ENCODE measurements around the gene RASSF7.
"Not testable (repeated sequence)": the region's sequence is repeated elsewhere in the genome, so short reads cannot be mapped to it uniquely, and the experiment has no call there.

Gene RASSF7

GRCh38 chr11:568306-569157, 7.8 kb downstream of the RASSF7 start:
- H3K27ac ChIP-seq = no peak overlapping the region
- H4K20me1 ChIP-seq (ENCODE audit: insufficient read depth) = no peaks in the 10 kb centered on the region
- H3K9ac ChIP-seq = peak overlapping the region; percentile 52; the same call in 1 of the 2 replicates
- peak overlapping the region; percentile 47 for H2AFZ ChIP-seq (ENCODE audit: low read depth)
- H3K4me2 ChIP-seq = peak overlapping the region; percentile 94
- TF ChIP-seq, protein P1, sequence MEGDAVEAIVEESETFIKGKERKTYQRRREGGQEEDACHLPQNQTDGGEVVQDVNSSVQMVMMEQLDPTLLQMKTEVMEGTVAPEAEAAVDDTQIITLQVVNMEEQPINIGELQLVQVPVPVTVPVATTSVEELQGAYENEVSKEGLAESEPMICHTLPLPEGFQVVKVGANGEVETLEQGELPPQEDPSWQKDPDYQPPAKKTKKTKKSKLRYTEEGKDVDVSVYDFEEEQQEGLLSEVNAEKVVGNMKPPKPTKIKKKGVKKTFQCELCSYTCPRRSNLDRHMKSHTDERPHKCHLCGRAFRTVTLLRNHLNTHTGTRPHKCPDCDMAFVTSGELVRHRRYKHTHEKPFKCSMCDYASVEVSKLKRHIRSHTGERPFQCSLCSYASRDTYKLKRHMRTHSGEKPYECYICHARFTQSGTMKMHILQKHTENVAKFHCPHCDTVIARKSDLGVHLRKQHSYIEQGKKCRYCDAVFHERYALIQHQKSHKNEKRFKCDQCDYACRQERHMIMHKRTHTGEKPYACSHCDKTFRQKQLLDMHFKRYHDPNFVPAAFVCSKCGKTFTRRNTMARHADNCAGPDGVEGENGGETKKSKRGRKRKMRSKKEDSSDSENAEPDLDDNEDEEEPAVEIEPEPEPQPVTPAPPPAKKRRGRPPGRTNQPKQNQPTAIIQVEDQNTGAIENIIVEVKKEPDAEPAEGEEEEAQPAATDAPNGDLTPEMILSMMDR (conservative IDR thresholded peaks at IDR 0.05; ENCODE audit: low read depth, low read length) = no peak
- no peaks in the 10 kb centered on the region for H3K36me3 ChIP-seq (ENCODE audit: insufficient read depth)
- H3K27me3 ChIP-seq (ENCODE audit: insufficient read depth, low read depth) = no peaks in the 10 kb centered on the region
- no peak overlapping the region for H3K4me3 ChIP-seq (IDR thresholded peaks at IDR 0.05; ENCODE audit: insufficient read depth, low read depth, low read length)
- peaks cover 3% of the 10 kb centered on the region for H3K4me1 ChIP-seq (ENCODE audit: low read depth, poor library complexity, severe bottlenecking)
- H3K79me2 ChIP-seq (ENCODE audit: insufficient read depth, low read depth) = no peaks in the 10 kb centered on the region

GRCh38 chr11:569158-569885, 8.6 kb downstream of the RASSF7 start:
- peak overlapping the region; percentile 94 for H3K4me2 ChIP-seq
- peak overlapping the region; percentile 52; the same call in 1 of the 2 replicates for H3K9ac ChIP-seq
- H3K36me3 ChIP-seq (ENCODE audit: insufficient read depth) = no peaks in the 10 kb centered on the region
- H3K79me2 ChIP-seq (ENCODE audit: insufficient read depth, low read depth) = no peaks in the 10 kb centered on the region
- H3K27me3 ChIP-seq (ENCODE audit: insufficient read depth, low read depth) = no peaks in the 10 kb centered on the region
- TF ChIP-seq, protein P1 (conservative IDR thresholded peaks at IDR 0.05; ENCODE audit: low read depth, low read length) = no peak
- no peak overlapping the region for H3K4me3 ChIP-seq (IDR thresholded peaks at IDR 0.05; ENCODE audit: insufficient read depth, low read depth, low read length)
- H3K4me1 ChIP-seq (ENCODE audit: low read depth, poor library complexity, severe bottlenecking) = peaks cover 3% of the 10 kb centered on the region
- H2AFZ ChIP-seq (ENCODE audit: low read depth) = peak overlapping the region; percentile 41; the same call in 1 of the 2 replicates
- no peaks in the 10 kb centered on the region for H4K20me1 ChIP-seq (ENCODE audit: insufficient read depth)
- no peak overlapping the region for H3K27ac ChIP-seq

GRCh38 chr11:571802-572185, 11.0 kb downstream of the RASSF7 start:
- no peak overlapping the region for H2AFZ ChIP-seq (ENCODE audit: low read depth)
- H3K27ac ChIP-seq = no peak overlapping the region
- TF ChIP-seq, protein P1 (conservative IDR thresholded peaks at IDR 0.05; ENCODE audit: low read depth, low read length) = no peak
- H4K20me1 ChIP-seq (ENCODE audit: insufficient read depth) = no peaks in the 10 kb centered on the region
- no peaks in the 10 kb centered on the region for H3K36me3 ChIP-seq (ENCODE audit: insufficient read depth)
- peaks cover 10% of the 10 kb centered on the region for H3K4me1 ChIP-seq (ENCODE audit: low read depth, poor library complexity, severe bottlenecking)
- H3K4me2 ChIP-seq = no peak overlapping the region
- H3K4me3 ChIP-seq (IDR thresholded peaks at IDR 0.05; ENCODE audit: insufficient read depth, low read depth, low read length) = no peak overlapping the region
- H3K27me3 ChIP-seq (ENCODE audit: insufficient read depth, low read depth) = no peaks in the 10 kb centered on the region
- no peak overlapping the region for H3K9ac ChIP-seq
- peaks cover 1% of the 10 kb centered on the region for H3K79me2 ChIP-seq (ENCODE audit: insufficient read depth, low read depth)

DNA sequence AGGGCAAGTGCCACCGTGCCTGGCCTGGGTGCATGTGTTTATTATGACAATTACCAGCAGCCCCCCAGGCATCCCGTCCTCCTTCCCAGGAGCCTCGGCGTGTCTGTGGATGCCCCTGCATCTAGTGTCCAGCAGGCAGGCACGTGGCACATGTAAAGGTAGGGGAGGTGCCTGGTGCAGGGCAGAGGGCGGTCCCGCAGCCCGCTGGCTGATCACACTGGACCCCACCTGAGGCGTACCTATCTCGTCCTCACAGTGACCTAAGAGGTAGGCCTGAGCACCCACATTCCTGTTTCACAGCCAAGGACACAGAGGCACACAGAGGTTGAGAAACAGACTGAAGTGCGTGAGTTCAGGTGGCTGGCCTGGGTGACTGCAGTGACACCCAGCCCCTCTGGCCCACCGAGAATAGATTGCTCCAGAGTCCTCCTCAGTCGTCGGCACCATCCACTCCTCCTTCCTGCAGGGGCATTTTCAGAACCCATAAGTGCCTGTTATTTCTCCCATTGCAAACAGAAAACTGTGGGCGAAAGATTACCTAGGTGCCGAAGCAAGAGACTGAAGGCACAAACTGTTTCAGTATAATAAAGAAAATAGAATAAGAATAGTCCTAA, 12.5 kb downstream of the RASSF7 start:
- TF ChIP-seq, protein P1 (conservative IDR thresholded peaks at IDR 0.05; ENCODE audit: low read depth, low read length) = no peak

DNA sequence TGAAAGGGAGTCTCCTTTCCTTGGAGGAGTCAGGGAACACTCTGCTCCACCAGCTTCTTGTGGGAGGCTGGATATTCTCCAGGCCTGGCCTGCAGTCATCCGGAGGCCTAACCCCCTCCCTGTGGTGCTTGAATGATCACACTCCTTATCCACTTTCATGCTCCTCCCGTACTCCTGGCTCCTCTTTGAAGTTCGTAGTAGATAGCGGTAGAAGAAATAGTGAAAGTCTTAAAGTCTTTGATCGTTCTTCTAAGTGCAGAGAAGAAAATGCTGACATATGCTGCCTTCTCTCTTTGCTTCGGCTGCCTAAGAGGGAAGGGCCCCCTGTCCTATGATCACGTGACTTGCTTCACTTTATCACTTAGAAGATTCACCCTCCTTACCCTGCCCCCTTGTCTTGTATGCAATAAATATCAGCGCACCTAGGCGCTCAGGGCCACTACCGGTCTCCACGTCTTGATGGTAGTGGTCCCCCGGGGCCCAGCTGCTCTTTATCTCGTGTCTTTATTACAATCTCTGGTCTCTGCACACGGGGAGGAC, 13.3 kb downstream of the RASSF7 start:
- H3K27me3 ChIP-seq (ENCODE audit: insufficient read depth, low read depth); H3K4me2 ChIP-seq; H3K4me3 ChIP-seq (IDR thresholded peaks at IDR 0.05; ENCODE audit: insufficient read depth, low read depth, low read length); H2AFZ ChIP-seq (ENCODE audit: low read depth); H3K9ac ChIP-seq; H3K27ac ChIP-seq; H3K36me3 ChIP-seq (ENCODE audit: insufficient read depth): not testable (repeated sequence)
- H3K79me2 ChIP-seq (ENCODE audit: insufficient read depth, low read depth) = peaks cover 24% of the 10 kb centered on the region
- H3K4me1 ChIP-seq (ENCODE audit: low read depth, poor library complexity, severe bottlenecking) = peaks cover 29% of the 10 kb centered on the region
- peaks cover 21% of the 10 kb centered on the region for H4K20me1 ChIP-seq (ENCODE audit: insufficient read depth)

More for the DNA sequence above, 12.5 kb downstream of the RASSF7 start:
- Histone ChIP-seq H3K27ac (no peak overlapping the region), H4K20me1 (ENCODE audit: insufficient read depth) (peaks cover 13% of the 10 kb centered on the region), H3K4me2 (no peak overlapping the region), H3K36me3 (ENCODE audit: insufficient read depth) (no peaks in the 10 kb centered on the region), H3K4me3 (IDR thresholded peaks at IDR 0.05; ENCODE audit: insufficient read depth, low read depth, low read length) (no peak overlapping the region), H3K9ac (no peak overlapping the region), H3K27me3 (ENCODE audit: insufficient read depth, low read depth) (no peaks in the 10 kb centered on the region), H2AFZ (ENCODE audit: low read depth) (no peak overlapping the region), H3K4me1 (ENCODE audit: low read depth, poor library complexity, severe bottlenecking) (peaks cover 20% of the 10 kb centered on the region), H3K79me2 (ENCODE audit: insufficient read depth, low read depth) (peaks cover 16% of the 10 kb centered on the region)
